Measurements from ENCODE around the gene MAFF.

GRCh38 chr22:38235240-38235850, 33.6 kb downstream of the MAFF start:
- TF ChIP-seq EZH2 (IDR thresholded peaks at IDR 0.05) (no peak), POLR2AphosphoS5 (IDR thresholded peaks at IDR 0.05; ENCODE audit: borderline replicate concordance, low read depth, low read length) (no peak), FOXP2 (optimal IDR thresholded peaks at IDR 0.05; ENCODE audit: control extremely low read depth, extremely low read length, insufficient read depth) (no peak)

Measured in SK-N-MC (cell line).